Measurements from ENCODE around the gene SACS.

Gene SACS

DNA sequence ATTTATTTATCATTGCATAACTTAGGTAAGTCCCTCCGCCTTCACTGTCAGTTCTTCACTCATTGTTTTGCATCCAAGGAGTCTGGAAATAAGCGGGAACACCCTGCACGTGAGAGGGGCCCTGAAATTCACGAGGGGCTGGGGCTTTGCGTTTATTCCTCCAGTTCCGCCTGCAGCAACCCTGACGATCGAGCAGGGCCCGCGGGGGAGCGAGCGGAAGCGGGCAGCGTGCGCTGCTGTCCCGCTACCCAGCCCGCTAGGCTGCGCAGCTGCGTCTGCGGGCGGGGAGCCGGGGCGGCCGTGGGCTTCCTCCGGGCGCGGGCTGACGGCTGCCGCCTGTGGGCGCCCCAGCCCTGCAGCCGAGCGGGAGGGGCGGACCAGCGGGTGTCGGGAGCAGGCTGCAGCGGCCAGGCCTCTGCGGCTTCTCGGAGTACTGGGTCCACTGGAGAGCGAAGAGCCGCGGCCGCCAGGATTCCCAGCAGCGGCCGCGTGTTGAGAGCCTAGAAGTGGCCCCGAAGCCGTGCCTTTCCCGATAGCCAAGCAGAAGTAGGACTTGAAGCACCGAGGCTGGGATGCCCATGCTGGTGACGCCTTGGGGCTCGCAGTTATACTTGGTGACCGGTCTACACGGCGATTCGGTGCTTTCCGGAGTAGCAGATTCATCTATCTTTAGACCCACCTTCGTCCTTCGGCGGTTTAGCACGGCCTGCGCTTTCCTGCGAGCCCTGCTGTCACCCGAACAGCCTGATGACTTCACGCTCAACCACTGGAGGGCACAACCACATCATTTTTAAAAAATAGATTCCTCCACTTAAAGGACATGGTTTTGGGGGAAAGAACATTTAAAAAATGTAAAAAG, 32.9 kb upstream of the SACS start:
- Histone ChIP-seq H3K36me3 (ENCODE audit: control insufficient read depth in 1 of 2, insufficient read depth in 2 of 2, low read length in 2 of 2) (no peaks in the 10 kb centered on the region), H3K4me3 (ENCODE audit: low read depth in 1 of 2, low read length in 2 of 2) (peak overlapping the region; percentile 55 to 76), H3K9me3 (ENCODE audit: control insufficient read depth in 1 of 2, low read length in 2 of 2) (no peaks in the 10 kb centered on the region), H3K27ac (ENCODE audit: low read length) (no peak overlapping the region), H3K4me1 (ENCODE audit: control insufficient read depth in 1 of 2, insufficient read depth in 2 of 2, low read length in 2 of 2) (peaks cover 0 to 18% of the 10 kb centered on the region in 2 donors), H3K27me3 (ENCODE audit: low read depth, low read length) (no peaks in the 10 kb centered on the region)

DNA sequence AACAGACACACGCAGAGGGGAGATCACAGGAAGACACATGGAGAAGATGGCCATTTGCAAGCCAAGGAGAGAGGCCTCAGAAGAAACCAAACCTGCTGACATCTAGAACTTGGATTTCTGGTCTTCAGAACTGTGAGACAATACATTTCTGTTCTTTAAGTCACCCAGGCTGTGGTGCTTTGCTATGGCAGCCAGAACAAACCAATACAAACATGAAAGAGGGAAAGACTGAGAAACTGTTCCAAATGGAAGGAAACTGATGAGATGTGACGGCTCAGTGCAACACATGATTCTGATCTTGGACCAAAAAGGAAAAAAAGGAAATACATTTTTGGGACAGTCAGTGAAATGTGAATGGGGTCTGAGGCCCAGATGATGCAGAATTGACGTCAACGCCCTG, 30.2 kb upstream of the SACS start:
- Histone ChIP-seq H3K36me3 (ENCODE audit: control insufficient read depth in 1 of 2, insufficient read depth in 2 of 2, low read length in 2 of 2) (no peaks in the 10 kb centered on the region), H3K9me3 (ENCODE audit: control insufficient read depth in 1 of 2, low read length in 2 of 2) (no peaks in the 10 kb centered on the region), H3K27me3 (ENCODE audit: low read depth, low read length) (no peaks in the 10 kb centered on the region), H3K27ac (ENCODE audit: low read length) (no peak overlapping the region), H3K4me3 (ENCODE audit: low read depth in 1 of 2, low read length in 2 of 2) (no peak overlapping the region), H3K4me1 (ENCODE audit: control insufficient read depth in 1 of 2, insufficient read depth in 2 of 2, low read length in 2 of 2) (peaks cover 0 to 14% of the 10 kb centered on the region in 2 donors)

DNA sequence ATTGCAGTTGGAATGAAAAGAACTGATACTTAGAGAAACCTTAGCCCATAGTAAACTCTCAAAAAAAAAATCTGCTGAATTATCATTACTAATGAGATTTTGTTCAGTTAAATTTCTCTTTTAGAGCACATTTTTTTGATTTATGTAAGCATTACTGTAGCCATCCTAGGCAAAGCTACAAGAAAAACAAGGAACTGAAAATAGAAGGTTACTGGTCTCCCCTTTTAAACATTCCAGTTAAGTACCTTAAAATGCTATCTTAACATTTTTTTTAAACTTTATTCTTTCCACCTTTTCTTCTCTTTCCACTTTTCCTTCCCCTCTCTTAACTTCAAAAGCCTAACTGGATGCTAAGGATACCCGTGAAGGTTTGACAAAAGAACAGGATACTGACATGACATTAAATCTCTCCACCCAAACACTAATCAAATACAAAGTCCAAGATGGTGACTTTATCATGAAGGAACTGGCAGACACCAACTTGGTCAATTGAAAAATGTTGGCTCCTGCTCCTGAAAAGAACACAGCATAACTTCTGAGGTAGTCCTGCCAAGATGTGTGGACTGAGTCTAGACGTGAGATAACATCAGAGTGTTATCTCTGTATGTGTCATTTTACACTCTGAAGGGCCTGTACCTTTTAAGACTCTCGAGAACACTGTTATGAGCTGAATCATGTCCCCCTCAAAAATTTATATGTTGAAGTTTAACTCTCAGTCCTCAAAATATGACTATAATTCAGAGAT, 29.5 kb upstream of the SACS start:
- H3K4me1 ChIP-seq (ENCODE audit: control insufficient read depth in 1 of 2, insufficient read depth in 2 of 2, low read length in 2 of 2) = peaks cover 0 to 14% of the 10 kb centered on the region in 2 donors
- H3K36me3 ChIP-seq (ENCODE audit: control insufficient read depth in 1 of 2, insufficient read depth in 2 of 2, low read length in 2 of 2) = no peaks in the 10 kb centered on the region
- no peaks in the 10 kb centered on the region for H3K9me3 ChIP-seq (ENCODE audit: control insufficient read depth in 1 of 2, low read length in 2 of 2)
- no peaks in the 10 kb centered on the region for H3K27me3 ChIP-seq (ENCODE audit: low read depth, low read length)
- H3K27ac ChIP-seq (ENCODE audit: low read length) = no peak overlapping the region
- H3K4me3 ChIP-seq (ENCODE audit: low read depth in 1 of 2, low read length in 2 of 2) = no peak overlapping the region

DNA sequence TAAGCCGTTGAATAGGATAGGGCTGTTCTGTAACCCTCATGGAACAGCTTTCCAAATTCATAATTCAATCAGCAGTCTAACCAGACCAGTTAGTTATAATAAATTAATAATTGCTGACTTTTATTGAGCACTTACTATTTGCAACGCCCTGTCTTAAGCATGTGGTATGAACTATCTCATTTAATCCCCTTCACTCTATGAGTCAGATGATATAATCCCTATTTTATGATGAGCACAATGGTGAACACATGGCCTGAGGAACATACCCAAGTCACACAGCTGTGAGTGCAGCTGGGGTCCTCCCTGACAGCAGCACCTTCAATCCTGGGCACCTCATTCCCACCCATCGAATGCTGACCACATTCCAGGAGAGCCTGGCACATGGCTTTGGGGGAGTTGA, 28.0 kb upstream of the SACS start:
- Histone ChIP-seq H3K4me3 (ENCODE audit: low read depth in 1 of 2, low read length in 2 of 2) (no peak overlapping the region), H3K27ac (ENCODE audit: low read length) (no peak overlapping the region), H3K4me1 (ENCODE audit: control insufficient read depth in 1 of 2, insufficient read depth in 2 of 2, low read length in 2 of 2) (peaks cover 0 to 8% of the 10 kb centered on the region in 2 donors), H3K9me3 (ENCODE audit: control insufficient read depth in 1 of 2, low read length in 2 of 2) (no peaks in the 10 kb centered on the region), H3K27me3 (ENCODE audit: low read depth, low read length) (no peaks in the 10 kb centered on the region), H3K36me3 (ENCODE audit: control insufficient read depth in 1 of 2, insufficient read depth in 2 of 2, low read length in 2 of 2) (no peaks in the 10 kb centered on the region)

DNA sequence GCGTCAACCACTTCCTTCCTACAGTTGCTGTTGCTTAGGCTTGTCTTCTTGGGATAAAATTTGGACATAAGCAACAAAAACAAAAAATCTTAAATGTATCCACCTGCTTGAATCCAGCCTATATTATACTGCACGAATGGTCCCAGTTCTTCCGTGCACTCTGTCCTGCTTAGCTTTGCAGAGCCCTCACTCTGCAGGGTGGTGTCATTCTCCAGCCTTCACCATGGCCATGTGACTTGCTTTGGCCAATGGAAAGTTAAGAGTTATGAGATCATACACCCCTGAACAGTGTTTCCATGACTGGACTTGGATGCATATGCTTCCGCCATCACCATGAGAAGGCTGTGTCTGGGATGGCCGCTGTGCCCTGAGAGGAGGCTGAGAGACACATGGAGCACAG, 27.4 kb upstream of the SACS start:
- H3K27me3 ChIP-seq (ENCODE audit: low read depth, low read length) = no peaks in the 10 kb centered on the region
- no peaks in the 10 kb centered on the region for H3K36me3 ChIP-seq (ENCODE audit: control insufficient read depth in 1 of 2, insufficient read depth in 2 of 2, low read length in 2 of 2)
- H3K4me3 ChIP-seq (ENCODE audit: low read depth in 1 of 2, low read length in 2 of 2) = no peak overlapping the region
- H3K27ac ChIP-seq (ENCODE audit: low read length) = no peak overlapping the region
- no peaks in the 10 kb centered on the region for H3K9me3 ChIP-seq (ENCODE audit: control insufficient read depth in 1 of 2, low read length in 2 of 2)
- H3K4me1 ChIP-seq (ENCODE audit: control insufficient read depth in 1 of 2, insufficient read depth in 2 of 2, low read length in 2 of 2) = peaks cover 0 to 4% of the 10 kb centered on the region in 2 donors

DNA sequence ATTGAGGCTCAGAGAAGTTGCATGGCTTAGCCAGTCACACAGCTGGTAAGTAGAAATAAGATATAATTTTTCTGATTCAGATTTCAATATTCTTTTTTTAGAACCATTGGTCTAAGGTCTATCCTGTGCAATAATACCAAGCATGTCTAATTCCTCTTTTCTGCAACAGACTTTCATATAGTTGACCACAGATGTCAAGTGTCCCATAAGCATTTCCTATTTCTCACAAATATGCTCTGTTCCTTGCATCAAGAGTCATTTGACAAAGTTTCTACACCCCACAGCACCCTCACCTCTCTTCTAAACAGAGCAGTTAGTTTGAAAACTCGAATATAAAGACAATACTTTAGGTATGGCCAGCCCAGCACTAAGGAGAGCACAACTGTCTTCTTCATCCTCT, 26.8 kb upstream of the SACS start:
- H3K36me3 ChIP-seq (ENCODE audit: control insufficient read depth in 1 of 2, insufficient read depth in 2 of 2, low read length in 2 of 2) = no peaks in the 10 kb centered on the region
- no peak overlapping the region for H3K27ac ChIP-seq (ENCODE audit: low read length)
- no peaks in the 10 kb centered on the region for H3K4me1 ChIP-seq (ENCODE audit: control insufficient read depth in 1 of 2, insufficient read depth in 2 of 2, low read length in 2 of 2)
- H3K9me3 ChIP-seq (ENCODE audit: control insufficient read depth in 1 of 2, low read length in 2 of 2) = no peaks in the 10 kb centered on the region
- H3K27me3 ChIP-seq (ENCODE audit: low read depth, low read length) = no peaks in the 10 kb centered on the region
- no peak overlapping the region for H3K4me3 ChIP-seq (ENCODE audit: low read depth in 1 of 2, low read length in 2 of 2)

DNA sequence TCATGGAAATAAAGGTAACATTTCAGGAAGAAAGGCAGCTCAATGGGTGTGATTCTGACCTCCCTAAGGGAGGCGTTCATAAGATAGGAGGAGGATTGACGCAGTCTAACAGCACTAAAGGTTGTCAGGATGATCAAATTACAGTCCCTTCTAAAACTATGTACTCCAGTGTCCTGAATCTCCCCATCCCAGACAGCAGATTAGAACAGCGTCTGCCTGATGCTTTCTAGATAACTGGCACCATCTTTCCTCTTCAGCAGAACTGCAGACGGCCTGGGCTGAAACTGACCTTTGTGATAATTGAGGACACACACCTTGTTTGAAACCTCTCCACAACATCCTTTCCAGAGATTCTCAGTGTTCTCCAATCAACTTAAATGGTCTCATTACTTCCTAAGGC, 25.5 kb upstream of the SACS start:
- Histone ChIP-seq H3K4me3 (ENCODE audit: low read depth in 1 of 2, low read length in 2 of 2) (no peak overlapping the region), H3K9me3 (ENCODE audit: control insufficient read depth in 1 of 2, low read length in 2 of 2) (no peaks in the 10 kb centered on the region), H3K27me3 (ENCODE audit: low read depth, low read length) (no peaks in the 10 kb centered on the region)

DNA sequence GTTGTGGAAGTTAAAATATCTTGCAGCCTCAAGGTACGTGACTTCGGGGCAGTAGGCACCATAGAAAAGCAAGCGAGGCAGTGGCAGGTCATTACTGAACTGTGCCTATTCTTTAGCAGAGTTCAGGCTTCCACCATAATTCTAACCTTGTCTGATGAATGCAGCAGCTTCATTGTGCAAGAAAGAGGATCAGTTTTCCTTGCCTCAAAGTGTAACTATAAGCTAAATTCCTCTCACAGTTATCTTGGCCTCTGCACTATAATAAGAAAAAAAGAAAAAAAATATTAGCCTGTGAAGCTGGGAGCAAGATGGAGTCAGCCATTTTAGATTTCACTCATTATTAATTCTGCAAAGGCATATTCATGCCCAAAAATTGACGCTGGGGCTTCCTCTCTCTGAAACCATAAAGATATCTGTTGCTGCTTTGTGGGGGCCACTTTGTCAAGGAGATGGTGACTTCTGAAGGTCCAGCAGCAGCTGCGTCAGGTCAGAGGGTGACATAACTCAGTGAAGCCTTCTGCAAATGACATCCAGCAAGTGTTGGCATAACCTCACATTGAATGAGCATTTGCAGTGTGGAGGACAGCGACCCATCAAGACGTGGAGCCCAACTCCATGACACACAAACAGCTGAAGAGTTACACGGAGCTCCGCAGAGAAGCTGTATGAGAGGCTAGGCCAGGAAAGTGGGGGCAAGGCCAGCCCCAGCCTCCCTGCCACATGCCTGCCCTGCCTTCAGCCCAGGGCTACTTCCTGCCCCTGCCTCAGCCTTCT, 23.1 kb upstream of the SACS start:
- Histone ChIP-seq H3K36me3 (ENCODE audit: control insufficient read depth in 1 of 2, insufficient read depth in 2 of 2, low read length in 2 of 2) (no peaks in the 10 kb centered on the region), H3K27ac (ENCODE audit: low read length) (no peak overlapping the region), H3K27me3 (ENCODE audit: low read depth, low read length) (no peaks in the 10 kb centered on the region), H3K9me3 (ENCODE audit: control insufficient read depth in 1 of 2, low read length in 2 of 2) (no peaks in the 10 kb centered on the region), H3K4me3 (ENCODE audit: low read depth in 1 of 2, low read length in 2 of 2) (no peak overlapping the region), H3K4me1 (ENCODE audit: control insufficient read depth in 1 of 2, insufficient read depth in 2 of 2, low read length in 2 of 2) (no peaks in the 10 kb centered on the region)

More for the DNA sequence above, 25.5 kb upstream of the SACS start:
- Histone ChIP-seq H3K36me3 (ENCODE audit: control insufficient read depth in 1 of 2, insufficient read depth in 2 of 2, low read length in 2 of 2) (no peaks in the 10 kb centered on the region), H3K27ac (ENCODE audit: low read length) (no peak overlapping the region), H3K4me1 (ENCODE audit: control insufficient read depth in 1 of 2, insufficient read depth in 2 of 2, low read length in 2 of 2) (no peaks in the 10 kb centered on the region)

DNA sequence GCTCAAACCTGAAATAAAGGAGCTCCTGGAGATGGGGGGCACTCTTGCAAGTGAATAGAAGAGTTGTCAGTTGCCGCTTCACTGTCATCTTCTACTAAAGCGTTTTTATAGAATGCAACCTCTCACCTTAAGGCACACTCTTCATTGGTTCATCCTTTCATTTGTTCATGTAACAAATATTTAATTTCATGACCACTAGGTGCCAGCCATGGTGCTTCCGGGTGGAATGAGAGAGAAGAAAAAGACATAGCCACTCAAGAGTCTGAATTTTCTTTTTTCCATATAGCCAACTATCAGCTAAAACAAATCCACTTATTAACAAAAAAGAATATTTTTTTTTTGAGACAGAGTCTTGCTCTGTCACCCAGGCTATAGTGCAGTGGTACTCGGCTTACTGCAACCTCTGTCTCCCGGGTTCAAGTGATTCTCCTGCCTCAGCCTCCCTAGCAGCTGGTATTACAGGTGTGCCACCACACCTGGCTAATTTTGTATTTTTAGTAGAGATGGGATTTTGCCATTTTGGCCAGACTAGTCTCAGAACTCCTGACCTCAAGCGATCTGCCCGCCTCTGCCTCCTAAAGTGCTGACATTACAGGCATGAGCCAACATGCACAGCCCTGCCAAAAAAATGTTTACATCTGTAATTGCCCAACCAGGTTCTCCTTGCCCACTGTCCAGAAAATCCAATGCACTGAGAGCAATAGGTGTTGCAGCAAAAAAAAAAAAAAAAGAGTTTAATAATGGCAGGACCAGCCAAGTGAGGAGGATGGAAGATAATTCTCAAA, 22.1 kb upstream of the SACS start:
- Histone ChIP-seq H3K4me1 (ENCODE audit: control insufficient read depth in 1 of 2, insufficient read depth in 2 of 2, low read length in 2 of 2) (no peaks in the 10 kb centered on the region), H3K4me3 (ENCODE audit: low read depth in 1 of 2, low read length in 2 of 2) (no peak overlapping the region), H3K27ac (ENCODE audit: low read length) (no peak overlapping the region), H3K9me3 (ENCODE audit: control insufficient read depth in 1 of 2, low read length in 2 of 2) (no peaks in the 10 kb centered on the region), H3K36me3 (ENCODE audit: control insufficient read depth in 1 of 2, insufficient read depth in 2 of 2, low read length in 2 of 2) (no peaks in the 10 kb centered on the region), H3K27me3 (ENCODE audit: low read depth, low read length) (no peaks in the 10 kb centered on the region)

DNA sequence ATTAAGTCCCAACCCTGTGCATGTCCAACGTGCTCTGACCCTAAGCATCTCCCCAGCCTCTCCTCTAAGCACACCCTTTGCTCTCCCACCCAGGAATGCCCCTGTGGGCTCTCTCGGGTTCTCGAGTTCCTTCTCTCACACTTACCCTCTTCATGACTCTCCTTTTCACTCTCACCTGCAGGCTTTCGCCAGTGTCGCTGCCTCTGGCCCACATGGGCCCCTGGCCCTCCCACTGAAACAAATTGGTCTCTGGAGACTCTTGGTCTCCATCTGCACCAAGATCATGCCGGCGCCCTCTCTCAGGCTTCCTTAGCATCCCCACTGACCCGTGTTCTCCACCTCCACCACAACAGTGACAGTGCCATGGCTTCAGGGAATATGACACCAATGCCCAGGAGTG, 19.6 kb upstream of the SACS start:
- H3K4me3 ChIP-seq (ENCODE audit: low read depth in 1 of 2, low read length in 2 of 2) = no peak overlapping the region
- H3K27ac ChIP-seq (ENCODE audit: low read length) = no peak overlapping the region
- no peaks in the 10 kb centered on the region for H3K36me3 ChIP-seq (ENCODE audit: control insufficient read depth in 1 of 2, insufficient read depth in 2 of 2, low read length in 2 of 2)
- no peaks in the 10 kb centered on the region for H3K27me3 ChIP-seq (ENCODE audit: low read depth, low read length)
- H3K4me1 ChIP-seq (ENCODE audit: control insufficient read depth in 1 of 2, insufficient read depth in 2 of 2, low read length in 2 of 2) = no peaks in the 10 kb centered on the region
- no peaks in the 10 kb centered on the region for H3K9me3 ChIP-seq (ENCODE audit: control insufficient read depth in 1 of 2, low read length in 2 of 2)
